GM18909 (cell line): Measurements from ENCODE around the gene TMEM119.
"Not testable (repeated sequence)": the region's sequence is repeated elsewhere in the genome, so short reads cannot be mapped to it uniquely, and the experiment has no call there.

Experiments
- ATAC-seq: cut with Tn5 transposase; IDR thresholded peaks from one replicate; pipeline ENCODE4 v1.9.1; 2021; ENCODE audit warnings: mild to moderate bottlenecking; ENCODE audit not compliant: unreplicated experiment, poor library complexity

The TMEM119 gene

GRCh38 chr12:108570743-108571608 is 26.9 kb downstream of the TMEM119 start:
- no peak for ATAC-seq

DNA sequence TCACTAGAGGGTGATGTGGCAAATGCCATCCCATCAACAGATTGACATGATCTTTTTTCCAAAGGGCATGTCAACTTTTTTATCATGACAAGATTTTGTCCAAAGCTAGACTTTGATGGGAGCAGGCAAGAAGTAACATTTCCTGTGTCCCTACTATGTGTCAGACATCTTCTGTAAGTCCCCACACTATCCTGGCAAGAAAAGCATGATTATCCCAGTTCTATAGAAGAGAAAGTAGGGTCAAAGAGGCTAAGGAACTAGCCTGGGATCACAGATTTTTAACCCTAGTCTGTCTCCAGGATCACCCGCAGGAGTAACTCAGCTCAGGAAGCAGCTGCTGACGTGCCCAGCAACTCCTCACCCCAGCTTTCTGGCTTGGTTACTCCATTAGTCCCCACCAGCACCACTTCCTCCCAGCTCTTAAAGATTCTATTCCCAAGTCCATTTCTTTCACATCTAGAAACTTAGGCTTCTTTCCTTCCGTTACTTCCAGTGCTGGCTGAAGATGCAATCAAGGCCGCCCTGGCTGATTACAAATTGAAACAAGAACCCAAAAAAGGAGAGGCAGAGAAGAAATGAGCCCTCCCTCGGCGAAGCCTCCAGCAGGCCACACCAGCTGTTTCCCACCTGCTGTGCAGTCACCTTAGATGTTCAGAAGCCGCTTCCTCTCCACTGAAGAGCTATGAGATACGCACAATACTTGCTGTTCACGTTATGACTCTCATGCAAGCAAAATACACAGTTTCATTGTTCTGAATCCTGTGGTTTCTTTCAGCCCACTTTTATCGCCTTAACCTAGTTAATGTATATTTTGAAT is 29.3 kb downstream of the TMEM119 start:
- ATAC-seq, result peak; percentile 75

DNA sequence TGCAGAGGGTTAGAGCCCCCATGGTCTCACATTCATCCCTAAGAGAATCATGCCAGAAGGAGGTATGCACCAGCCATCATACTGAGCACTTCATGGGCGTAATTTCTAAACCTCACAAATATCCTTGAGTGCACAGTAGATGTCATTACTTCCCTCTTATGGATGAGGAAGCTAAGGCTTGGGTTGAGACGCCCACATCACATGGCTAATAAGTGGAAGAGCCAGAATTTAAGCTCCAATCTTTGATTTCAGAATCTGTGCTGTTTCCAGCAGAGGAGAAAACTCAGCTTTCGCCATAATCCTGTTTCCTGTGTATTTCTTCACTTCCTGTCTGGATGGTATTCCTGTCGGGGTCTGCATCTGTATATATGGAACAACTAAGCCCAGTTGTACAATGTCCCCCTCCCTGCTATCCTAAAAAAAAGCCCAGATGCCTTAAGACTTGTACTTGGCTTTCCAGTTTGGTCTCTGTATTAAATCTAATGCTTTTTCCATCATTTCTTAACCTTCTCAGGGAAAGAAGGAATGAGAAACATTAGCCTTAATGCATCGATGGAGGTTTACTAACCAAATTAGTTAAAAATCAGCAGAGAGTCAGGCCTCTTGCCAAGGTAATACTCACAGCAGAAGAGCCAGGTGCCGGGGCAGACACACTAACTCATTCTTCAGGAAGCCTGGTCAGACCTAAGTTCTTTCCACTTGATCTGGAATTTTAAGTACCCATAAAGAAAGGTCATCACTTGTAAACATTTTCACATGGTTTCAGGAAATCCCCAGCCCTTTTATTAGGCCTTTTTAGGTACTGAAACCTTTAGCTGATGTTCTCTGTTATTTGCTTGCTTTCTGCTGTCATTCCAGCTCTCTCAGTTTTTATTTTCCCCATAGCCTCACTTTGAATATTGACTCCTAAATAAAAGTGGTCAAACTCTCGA is 30.2 kb downstream of the TMEM119 start:
- no peak for ATAC-seq

- ATAC-seq, result no peak
Measured at GRCh38 chr12:108566452-108566851, 31.4 kb downstream of the TMEM119 start.

DNA sequence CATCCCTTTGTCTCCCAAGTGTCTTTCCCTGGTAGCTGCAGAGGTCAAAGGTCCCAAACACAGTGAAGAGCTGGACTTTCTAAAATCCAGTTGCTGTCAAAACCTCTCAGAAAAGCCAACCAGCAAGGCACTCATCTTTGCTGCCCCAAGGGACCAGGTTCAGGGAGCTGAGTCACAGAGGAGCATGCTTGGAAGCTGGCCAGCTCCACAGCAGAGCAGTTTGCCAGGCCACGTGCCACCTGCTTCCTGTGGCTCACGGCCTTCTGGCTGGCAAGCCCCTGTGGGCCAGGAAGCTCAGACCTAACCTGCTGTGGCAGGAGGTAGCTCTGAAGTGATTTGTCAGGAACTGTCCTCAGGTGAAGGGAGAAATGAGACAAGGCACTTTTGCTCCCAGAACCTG is 31.9 kb downstream of the TMEM119 start:
- ATAC-seq, result no peak

DNA sequence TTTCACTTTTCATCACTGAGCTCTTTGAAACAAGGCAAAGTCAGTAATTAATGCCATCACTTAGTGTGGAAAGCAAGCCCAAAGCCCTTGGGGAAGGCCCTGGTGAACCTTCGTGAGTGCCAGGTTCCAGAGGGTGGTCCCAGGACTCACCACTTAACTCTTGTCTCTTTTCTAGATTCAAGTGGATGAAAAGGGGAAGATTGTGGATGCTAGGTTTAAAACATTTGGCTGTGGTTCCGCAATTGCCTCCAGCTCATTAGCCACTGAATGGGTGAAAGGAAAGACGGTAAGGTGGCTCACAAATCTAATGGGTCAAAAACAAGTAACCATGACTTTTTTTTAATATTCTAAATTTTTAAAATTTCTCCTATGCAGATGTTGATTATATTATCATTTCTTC is 32.7 kb downstream of the TMEM119 start:
- no peak for ATAC-seq

GRCh38 chr12:108564724-108565123 is 33.2 kb downstream of the TMEM119 start:
- ATAC-seq, result no peak

DNA sequence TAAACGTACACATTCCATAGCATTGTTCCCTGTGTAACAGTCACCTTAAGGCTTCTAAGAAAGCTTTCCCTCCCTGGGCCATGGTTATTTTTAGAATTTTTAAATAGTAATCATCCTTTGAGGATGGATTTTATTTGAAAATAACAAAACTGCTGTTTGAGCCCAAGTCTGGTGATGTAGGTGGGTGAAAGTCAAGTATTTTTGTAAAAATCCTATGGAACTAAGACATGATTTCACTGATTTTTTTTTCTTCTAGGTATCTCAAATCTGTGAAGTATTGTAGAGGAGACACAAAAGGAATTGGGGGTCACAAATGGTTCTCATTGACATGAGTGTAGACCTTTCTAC is 34.1 kb downstream of the TMEM119 start:
- ATAC-seq, result no peak

DNA sequence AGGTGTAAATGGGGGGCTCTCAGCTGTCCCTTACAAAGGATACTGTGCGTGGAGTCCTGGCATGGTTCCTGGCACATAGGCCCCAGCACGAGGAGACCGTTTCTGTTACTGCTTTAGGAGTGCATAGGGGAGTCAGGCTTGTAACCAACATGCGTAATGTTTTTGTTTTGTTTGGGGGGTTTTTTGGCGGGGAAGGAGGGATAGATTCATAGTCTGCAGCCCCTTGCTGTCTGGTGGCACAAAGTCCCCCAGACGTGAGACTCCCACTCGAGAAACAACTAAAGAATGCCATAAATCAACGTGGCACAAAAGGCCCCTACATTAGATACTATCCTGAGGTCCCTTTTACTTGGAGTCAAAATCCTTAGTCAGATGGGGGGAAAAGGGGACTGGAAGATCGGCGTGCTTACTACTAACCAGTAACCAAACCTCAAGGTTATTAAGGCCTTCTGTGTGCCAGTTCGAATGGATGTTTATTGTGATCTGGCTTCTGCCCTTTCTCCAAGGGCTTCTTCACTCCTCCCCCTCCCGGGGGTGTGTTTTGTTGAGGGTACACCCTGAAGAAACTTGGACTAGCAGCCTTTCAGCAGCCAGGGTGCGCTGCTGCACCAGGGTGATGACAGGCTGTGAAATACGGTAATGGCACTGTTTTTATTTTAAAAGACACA is 34.6 kb downstream of the TMEM119 start:
- peak; percentile 39 for ATAC-seq

- peak; percentile 67 for ATAC-seq
Measured at GRCh38 chr12:108562348-108563135, 35.3 kb downstream of the TMEM119 start, which contains the start of gene ISCU. ISCU (plus strand) TSS chr12:108562596; CDS start chr12:108562623, 27 bp downstream.

DNA sequence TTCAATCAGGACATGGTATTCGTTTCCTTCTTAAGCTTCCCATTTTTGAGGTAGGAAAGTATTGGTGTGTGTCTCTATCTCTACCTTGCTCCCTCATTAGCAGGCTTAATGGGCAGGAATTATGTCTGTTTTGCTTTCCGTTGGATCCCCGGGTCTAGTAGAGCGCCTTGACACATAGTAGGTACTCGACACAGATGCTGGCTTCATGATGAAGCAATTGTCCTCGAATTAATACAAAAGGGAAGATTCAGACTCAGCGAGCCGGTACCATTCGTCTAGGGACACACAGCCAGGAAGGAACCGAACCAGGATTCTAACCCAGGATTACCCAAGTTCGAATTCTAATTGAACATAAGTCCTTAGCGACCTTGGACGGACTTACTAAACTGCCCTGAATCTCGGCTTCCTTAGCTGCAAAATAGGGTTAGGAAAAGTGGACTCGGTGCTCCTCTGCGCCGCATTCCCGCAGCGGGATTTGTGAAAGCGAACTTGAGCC is 36.0 kb downstream of the TMEM119 start:
- ATAC-seq, result peak; percentile 1

- ATAC-seq, result peak; percentile 46
Measured at GRCh38 chr12:108560752-108561719, 36.8 kb downstream of the TMEM119 start, which contains the start of gene SART3. SART3 (minus strand) TSS chr12:108561173; CDS start chr12:108561154, 19 bp downstream.

GRCh38 chr12:108560321-108560721 is 37.6 kb downstream of the TMEM119 start:
- ATAC-seq, result no peak

DNA sequence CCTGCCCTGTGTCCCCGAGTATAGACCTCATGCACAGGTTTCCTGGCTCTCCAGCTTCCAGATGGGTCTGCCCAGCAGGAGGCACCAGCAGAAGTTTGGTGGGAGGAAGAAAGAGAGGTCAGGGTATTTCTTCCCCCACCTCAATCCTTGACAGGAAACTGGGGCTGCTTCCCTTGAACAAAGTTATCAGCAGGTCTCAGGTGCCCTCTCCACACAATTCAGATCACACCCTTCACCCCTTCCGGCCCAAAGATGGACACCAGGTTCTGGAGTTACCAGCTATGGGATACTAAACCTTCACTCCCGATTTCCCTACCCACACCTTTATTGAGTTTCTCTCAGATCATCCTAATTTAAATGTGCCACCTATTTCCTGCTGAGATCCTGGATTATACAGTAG is 38.1 kb downstream of the TMEM119 start:
- ATAC-seq, result no peak

- no peak for ATAC-seq
Measured at GRCh38 chr12:108559007-108559655, 38.8 kb downstream of the TMEM119 start.

- ATAC-seq, result not testable (repeated sequence)
Measured at GRCh38 chr12:108555383-108555782, 42.5 kb downstream of the TMEM119 start.

- ATAC-seq, result no peak
Measured at GRCh38 chr12:108553799-108554198, 44.1 kb downstream of the TMEM119 start.
